Panc1 (cell line): ENCODE measurements around the gene FHIT.

Experiments
- POLR2AphosphoS5 ChIP-seq: IDR thresholded peaks from 2 replicates; pipeline ENCODE4 v1.6.1; 2012; ENCODE audit warnings: mild to moderate bottlenecking, low read depth, low read length, moderate library complexity
- REST ChIP-seq, 2 experiments: IDR thresholded peaks; 2 replicates each; pipeline ENCODE4 v1.6.1; 2011 to 2012; ENCODE audit warnings: low read depth in 2 of 2, control low read depth in 1 of 2, low read length in 1 of 2, mild to moderate bottlenecking in 1 of 2, moderate library complexity in 1 of 2; ENCODE audit not compliant: insufficient read depth in 1 of 2
- SIN3A ChIP-seq: IDR thresholded peaks from 2 replicates; pipeline ENCODE4 v1.6.1; 2012; ENCODE audit warnings: low read depth, mild to moderate bottlenecking, low read length, moderate library complexity, borderline replicate concordance; ENCODE audit not compliant: insufficient read depth
- TCF7L2 ChIP-seq: IDR thresholded peaks from 2 replicates; pipeline ENCODE4 v1.6.1; 2011; ENCODE audit warnings: mild to moderate bottlenecking, low read depth, low read length, inconsistent platforms
- TF ChIP-seq, protein P1 (sequence below): fragments of 450-650 bp; IDR thresholded peaks from 2 replicates; pipeline ENCODE4 v1.5.1; 2017; ENCODE audit warnings: mild to moderate bottlenecking

DNA sequence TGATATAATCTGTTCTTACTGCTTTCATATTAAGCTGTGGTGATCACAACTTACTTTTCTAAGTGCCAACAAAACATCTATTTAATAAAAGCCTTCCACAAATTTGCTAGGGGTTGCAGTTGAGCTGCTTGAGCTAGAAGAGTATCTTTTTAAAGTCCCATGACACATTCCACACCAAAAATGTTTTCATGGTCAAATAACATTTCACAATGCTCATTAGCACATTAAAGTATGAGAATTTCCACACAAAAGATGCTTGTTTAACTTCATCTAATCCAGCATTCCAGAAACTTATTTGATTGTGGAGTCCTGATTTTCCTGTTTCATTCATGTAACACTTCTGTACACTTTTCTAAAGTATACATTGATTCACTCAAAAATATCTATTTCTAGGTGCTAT lies 1325.3 kb downstream of the FHIT start:
- TF ChIP-seq, protein P1, sequence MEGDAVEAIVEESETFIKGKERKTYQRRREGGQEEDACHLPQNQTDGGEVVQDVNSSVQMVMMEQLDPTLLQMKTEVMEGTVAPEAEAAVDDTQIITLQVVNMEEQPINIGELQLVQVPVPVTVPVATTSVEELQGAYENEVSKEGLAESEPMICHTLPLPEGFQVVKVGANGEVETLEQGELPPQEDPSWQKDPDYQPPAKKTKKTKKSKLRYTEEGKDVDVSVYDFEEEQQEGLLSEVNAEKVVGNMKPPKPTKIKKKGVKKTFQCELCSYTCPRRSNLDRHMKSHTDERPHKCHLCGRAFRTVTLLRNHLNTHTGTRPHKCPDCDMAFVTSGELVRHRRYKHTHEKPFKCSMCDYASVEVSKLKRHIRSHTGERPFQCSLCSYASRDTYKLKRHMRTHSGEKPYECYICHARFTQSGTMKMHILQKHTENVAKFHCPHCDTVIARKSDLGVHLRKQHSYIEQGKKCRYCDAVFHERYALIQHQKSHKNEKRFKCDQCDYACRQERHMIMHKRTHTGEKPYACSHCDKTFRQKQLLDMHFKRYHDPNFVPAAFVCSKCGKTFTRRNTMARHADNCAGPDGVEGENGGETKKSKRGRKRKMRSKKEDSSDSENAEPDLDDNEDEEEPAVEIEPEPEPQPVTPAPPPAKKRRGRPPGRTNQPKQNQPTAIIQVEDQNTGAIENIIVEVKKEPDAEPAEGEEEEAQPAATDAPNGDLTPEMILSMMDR = no peak
- TF ChIP-seq POLR2AphosphoS5 = no peak
- no peak for TF ChIP-seq REST (IDR thresholded peaks at IDR 0.05; ENCODE audit: insufficient read depth in 1 of 2, low read depth in 2 of 2, low read length in 1 of 2)
- TF ChIP-seq SIN3A = no peak
- TF ChIP-seq TCF7L2 = no peak
